ENCODE measurements around the gene GTPBP8. TPM values are rescaled to one million over a fixed set of nuclear protein-coding genes. Genes with fewer than 3 reads are reported as not detected.

Gene GTPBP8
- total RNA-seq, 1 donor from 2014 or later = 15.2 TPM

GRCh38 chr3:112979244-112979832 lies 11.4 kb upstream of the GTPBP8 start:
- Mint-ChIP-seq H3K27ac (ENCODE audit: unreplicated experiment) (no peak overlapping the region), H3K4me1 (ENCODE audit: low read depth) (peaks cover 3% of the 10 kb centered on the region), H3K4me3 (ENCODE audit: unreplicated experiment) (no peak overlapping the region), H3K27me3 (ENCODE audit: low read depth) (no peaks in the 10 kb centered on the region), H3K9me3 (ENCODE audit: low read depth) (no peaks in the 10 kb centered on the region), H3K36me3 (ENCODE audit: low read depth) (no peaks in the 10 kb centered on the region)
- no peak for DNase-seq (ENCODE audit: low spot score)
- TF ChIP-seq CTCF (IDR thresholded peaks at IDR 0.05) = peak; percentile 93

DNA sequence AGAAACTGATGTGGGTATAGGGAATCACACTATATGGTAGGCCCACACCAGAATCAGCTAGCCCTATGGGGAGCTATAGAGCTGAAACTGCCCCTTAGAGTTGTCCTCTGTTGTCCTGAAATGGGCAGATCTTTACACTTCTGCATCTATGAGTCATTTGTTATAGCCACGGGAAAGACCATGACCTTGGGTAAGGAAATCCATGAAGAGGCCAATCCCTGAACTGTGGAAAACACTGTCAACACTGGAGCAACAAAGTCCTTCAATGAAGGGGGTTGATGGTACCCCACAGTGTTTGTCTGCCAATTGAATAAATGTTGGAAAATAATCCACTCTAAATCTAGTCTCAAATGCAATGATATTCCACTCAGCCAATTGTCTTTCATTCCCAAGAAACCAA lies 10.7 kb upstream of the GTPBP8 start:
- H3K9me3 Mint-ChIP-seq (ENCODE audit: low read depth) = no peaks in the 10 kb centered on the region
- H3K36me3 Mint-ChIP-seq (ENCODE audit: low read depth) = no peaks in the 10 kb centered on the region
- no peak overlapping the region for H3K4me3 Mint-ChIP-seq (ENCODE audit: unreplicated experiment)
- TF ChIP-seq CTCF (IDR thresholded peaks at IDR 0.05) = no peak
- no peaks in the 10 kb centered on the region for H3K27me3 Mint-ChIP-seq (ENCODE audit: low read depth)
- DNase-seq (ENCODE audit: low spot score) = no peak
- H3K27ac Mint-ChIP-seq (ENCODE audit: unreplicated experiment) = no peak overlapping the region
- peaks cover 3% of the 10 kb centered on the region for H3K4me1 Mint-ChIP-seq (ENCODE audit: low read depth)

DNA sequence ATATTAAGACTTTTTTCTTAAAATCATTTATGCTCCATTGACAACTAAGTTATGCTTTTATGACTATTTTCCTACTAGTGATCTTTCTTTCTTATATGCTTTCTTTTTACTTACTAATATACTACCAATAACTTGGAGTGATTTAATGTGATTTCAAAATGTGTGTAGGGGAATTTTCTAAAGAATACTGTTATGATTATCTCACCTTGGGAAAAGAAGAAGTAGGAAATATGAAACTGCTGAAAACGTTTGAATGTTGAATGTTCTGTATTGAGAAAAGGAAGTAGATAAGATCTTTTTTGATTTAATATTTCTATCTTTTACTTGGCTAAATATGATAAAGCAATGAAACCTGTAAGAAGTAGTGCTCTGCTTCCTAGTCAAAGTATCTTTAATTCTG lies 8.1 kb upstream of the GTPBP8 start:
- H3K4me1 Mint-ChIP-seq (ENCODE audit: low read depth) = peaks cover 3% of the 10 kb centered on the region
- no peak overlapping the region for H3K27ac Mint-ChIP-seq (ENCODE audit: unreplicated experiment)
- H3K27me3 Mint-ChIP-seq (ENCODE audit: low read depth) = peaks cover 1% of the 10 kb centered on the region
- no peak for TF ChIP-seq CTCF (IDR thresholded peaks at IDR 0.05)
- no peak overlapping the region for H3K4me3 Mint-ChIP-seq (ENCODE audit: unreplicated experiment)
- H3K9me3 Mint-ChIP-seq (ENCODE audit: low read depth) = no peaks in the 10 kb centered on the region
- no peak for DNase-seq (ENCODE audit: low spot score)
- H3K36me3 Mint-ChIP-seq (ENCODE audit: low read depth) = no peaks in the 10 kb centered on the region

DNA sequence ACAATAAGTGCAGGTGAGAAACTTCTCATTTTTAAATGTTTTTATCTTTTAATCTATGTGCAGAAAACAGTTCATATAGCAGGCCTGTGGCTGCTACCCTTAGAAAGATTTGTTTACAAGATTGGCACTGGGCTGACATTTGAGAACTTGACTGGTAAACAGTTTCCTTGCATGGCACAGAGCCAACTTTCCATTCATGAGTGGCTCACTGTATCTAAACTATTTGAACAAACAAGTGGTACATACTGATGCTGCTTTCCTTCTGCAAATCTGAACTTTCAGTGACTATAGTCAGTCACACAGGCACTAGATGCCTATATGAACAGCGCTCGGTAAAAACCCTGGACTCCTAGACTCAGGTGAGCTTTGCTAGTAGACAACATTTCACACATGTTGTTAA lies 6.3 kb upstream of the GTPBP8 start:
- no peak for TF ChIP-seq CTCF (IDR thresholded peaks at IDR 0.05)
- H3K4me1 Mint-ChIP-seq (ENCODE audit: low read depth) = no peaks in the 10 kb centered on the region
- H3K27ac Mint-ChIP-seq (ENCODE audit: unreplicated experiment) = no peak overlapping the region
- H3K9me3 Mint-ChIP-seq (ENCODE audit: low read depth) = no peaks in the 10 kb centered on the region
- peaks cover 1% of the 10 kb centered on the region for H3K27me3 Mint-ChIP-seq (ENCODE audit: low read depth)
- no peak overlapping the region for H3K4me3 Mint-ChIP-seq (ENCODE audit: unreplicated experiment)
- DNase-seq (ENCODE audit: low spot score) = no peak
- no peaks in the 10 kb centered on the region for H3K36me3 Mint-ChIP-seq (ENCODE audit: low read depth)

DNA sequence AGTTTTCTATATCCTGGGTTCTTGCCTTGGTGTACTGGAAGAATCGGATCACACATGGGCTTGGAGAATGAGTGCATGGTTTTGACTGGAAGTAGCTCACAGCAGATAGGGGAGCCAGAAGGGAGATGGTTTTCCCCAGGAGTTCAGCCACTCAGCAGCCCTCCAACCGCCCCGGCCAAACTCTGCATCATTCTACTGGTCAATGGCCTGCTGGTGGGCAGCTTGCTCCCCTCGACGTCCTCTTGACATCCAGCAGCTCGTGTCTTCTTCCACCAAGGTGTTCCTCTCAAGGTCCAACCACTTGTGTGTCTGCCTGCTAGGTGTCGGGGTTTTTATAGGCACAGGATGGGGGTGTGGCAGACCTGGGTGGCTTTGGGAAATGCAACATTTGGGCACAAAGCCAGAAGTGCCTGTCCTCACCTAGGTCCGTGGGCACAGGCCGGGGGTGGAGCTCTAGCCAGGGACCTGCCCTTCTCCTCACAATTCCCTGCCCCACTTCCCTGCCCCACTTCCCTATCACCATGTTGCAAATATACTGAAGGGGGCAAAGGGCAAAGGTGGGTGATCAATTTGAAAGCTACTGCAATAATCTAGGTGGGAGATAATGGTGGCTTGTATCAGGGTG lies 3.0 kb upstream of the GTPBP8 start:
- no peak overlapping the region for H3K27ac Mint-ChIP-seq (ENCODE audit: unreplicated experiment)
- DNase-seq (ENCODE audit: low spot score) = no peak
- no peaks in the 10 kb centered on the region for H3K36me3 Mint-ChIP-seq (ENCODE audit: low read depth)
- no peak overlapping the region for H3K4me3 Mint-ChIP-seq (ENCODE audit: unreplicated experiment)
- H3K9me3 Mint-ChIP-seq (ENCODE audit: low read depth) = no peaks in the 10 kb centered on the region
- H3K4me1 Mint-ChIP-seq (ENCODE audit: low read depth) = peaks cover 20% of the 10 kb centered on the region
- TF ChIP-seq CTCF (IDR thresholded peaks at IDR 0.05) = no peak
- H3K27me3 Mint-ChIP-seq (ENCODE audit: low read depth) = peaks cover 1% of the 10 kb centered on the region

Measured in chondrocyte (in vitro differentiated cells).